ENCODE results near the gene ALK. TPM values are rescaled to one million over a fixed set of nuclear protein-coding genes. Genes with fewer than 3 reads are reported as not detected.

The ALK gene
- total RNA-seq, 1 experiment from 2014 or later: 14.7 TPM

DNA sequence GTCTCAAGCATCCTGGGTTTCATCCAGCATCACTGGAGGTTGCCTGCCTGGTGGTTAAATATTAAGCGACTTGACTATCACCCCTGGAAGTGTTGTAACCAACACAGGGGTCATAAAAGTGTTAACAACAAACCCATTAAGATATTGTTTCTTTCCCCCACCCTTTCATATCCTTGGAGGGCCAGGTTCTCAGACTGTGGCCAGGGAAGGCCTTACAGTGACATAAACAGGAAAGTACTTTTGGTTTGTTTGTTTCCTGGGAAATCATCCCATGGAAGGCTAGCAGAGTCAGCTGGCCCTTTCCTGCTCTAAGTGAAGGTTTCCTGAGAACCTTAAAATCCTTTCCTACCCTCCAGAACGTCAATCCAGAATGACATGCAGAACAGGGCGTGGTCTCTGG, 645.2 kb downstream of the ALK start:
- CTCF ChIA-PET: no interaction called here
- intact Hi-C loops (cut with micrococcal nuclease; ENCODE audit: unreplicated experiment): no loop called here

DNA sequence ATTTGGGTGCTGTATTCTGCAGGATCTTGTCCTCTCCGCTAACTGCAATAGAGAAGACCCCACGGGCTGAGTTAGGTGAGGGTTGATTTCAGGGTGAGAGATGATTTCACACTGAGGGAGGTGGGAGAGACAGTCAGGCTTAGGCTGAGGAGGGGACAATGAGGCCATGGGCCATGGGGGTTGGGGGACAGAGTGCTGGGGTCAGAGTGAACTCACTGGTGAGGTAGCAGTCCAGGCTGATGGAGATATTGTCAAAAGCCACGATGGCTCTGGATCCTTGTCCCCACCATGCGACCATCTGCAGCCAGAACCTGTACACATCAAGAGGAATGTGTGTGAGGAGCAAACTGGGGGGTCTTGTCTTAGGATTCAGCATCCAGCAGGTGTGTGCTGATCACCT, 646.2 kb downstream of the ALK start:
- H3K4me1 ChIP-seq (ENCODE audit: insufficient read depth, low read length, poor library complexity, severe bottlenecking): peaks cover 14% of the 10 kb centered on the region
- no peak overlapping the region for H3K27ac ChIP-seq (ENCODE audit: low read depth, low read length, poor library complexity, severe bottlenecking)
- ChIA-PET CTCF (interaction anchor here (0.5 kb wide), 1 partner anchor 192 kb away, joined by 7 read pairs; no protein-coding TSS in a partner anchor), POLR2A (ENCODE audit: low non-redundant PET) (no interaction called here)
- H3K36me3 ChIP-seq (ENCODE audit: insufficient read depth, low read length, poor library complexity, severe bottlenecking): no peaks in the 10 kb centered on the region
- H3K4me3 ChIP-seq (ENCODE audit: low read depth, low read length, poor library complexity, severe bottlenecking): no peak overlapping the region
- intact Hi-C loops (cut with micrococcal nuclease; ENCODE audit: unreplicated experiment): no loop called here
- no peaks in the 10 kb centered on the region for H3K9me3 ChIP-seq (ENCODE audit: low read depth, low read length, poor library complexity, severe bottlenecking)
- H3K27me3 ChIP-seq (replicated peaks; ENCODE audit: insufficient read depth, low read depth, low read length, poor library complexity): no peaks in the 10 kb centered on the region
- TF ChIP-seq, protein P1, sequence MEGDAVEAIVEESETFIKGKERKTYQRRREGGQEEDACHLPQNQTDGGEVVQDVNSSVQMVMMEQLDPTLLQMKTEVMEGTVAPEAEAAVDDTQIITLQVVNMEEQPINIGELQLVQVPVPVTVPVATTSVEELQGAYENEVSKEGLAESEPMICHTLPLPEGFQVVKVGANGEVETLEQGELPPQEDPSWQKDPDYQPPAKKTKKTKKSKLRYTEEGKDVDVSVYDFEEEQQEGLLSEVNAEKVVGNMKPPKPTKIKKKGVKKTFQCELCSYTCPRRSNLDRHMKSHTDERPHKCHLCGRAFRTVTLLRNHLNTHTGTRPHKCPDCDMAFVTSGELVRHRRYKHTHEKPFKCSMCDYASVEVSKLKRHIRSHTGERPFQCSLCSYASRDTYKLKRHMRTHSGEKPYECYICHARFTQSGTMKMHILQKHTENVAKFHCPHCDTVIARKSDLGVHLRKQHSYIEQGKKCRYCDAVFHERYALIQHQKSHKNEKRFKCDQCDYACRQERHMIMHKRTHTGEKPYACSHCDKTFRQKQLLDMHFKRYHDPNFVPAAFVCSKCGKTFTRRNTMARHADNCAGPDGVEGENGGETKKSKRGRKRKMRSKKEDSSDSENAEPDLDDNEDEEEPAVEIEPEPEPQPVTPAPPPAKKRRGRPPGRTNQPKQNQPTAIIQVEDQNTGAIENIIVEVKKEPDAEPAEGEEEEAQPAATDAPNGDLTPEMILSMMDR (conservative IDR thresholded peaks at IDR 0.05; ENCODE audit: low read depth, low read length): no peak
- no peak for TF ChIP-seq EZH2 (IDR thresholded peaks at IDR 0.05; ENCODE audit: borderline replicate concordance, low read depth, low read length, poor library complexity, severe bottlenecking)
- no TSS peak for BruUV-seq (replicated peaks)
- no peak for DNase-seq (ENCODE audit: low spot score)

More for the DNA sequence above, 645.2 kb downstream of the ALK start:
- Histone ChIP-seq H3K9me3 (ENCODE audit: low read depth, low read length, poor library complexity, severe bottlenecking) (no peaks in the 10 kb centered on the region), H3K36me3 (ENCODE audit: insufficient read depth, low read length, poor library complexity, severe bottlenecking) (no peaks in the 10 kb centered on the region), H3K27me3 (replicated peaks; ENCODE audit: insufficient read depth, low read depth, low read length, poor library complexity) (no peaks in the 10 kb centered on the region), H3K27ac (ENCODE audit: low read depth, low read length, poor library complexity, severe bottlenecking) (no peak overlapping the region), H3K4me3 (ENCODE audit: low read depth, low read length, poor library complexity, severe bottlenecking) (no peak overlapping the region), H3K4me1 (ENCODE audit: insufficient read depth, low read length, poor library complexity, severe bottlenecking) (peaks cover 10% of the 10 kb centered on the region)
- POLR2A ChIA-PET (ENCODE audit: low non-redundant PET): no interaction called here
- TF ChIP-seq, protein P1 (conservative IDR thresholded peaks at IDR 0.05; ENCODE audit: low read depth, low read length): no peak
- TF ChIP-seq EZH2 (IDR thresholded peaks at IDR 0.05; ENCODE audit: borderline replicate concordance, low read depth, low read length, poor library complexity, severe bottlenecking): no peak
- no peak for DNase-seq (ENCODE audit: low spot score)
- no TSS peak for BruUV-seq (replicated peaks)

- H3K27me3 ChIP-seq (replicated peaks; ENCODE audit: insufficient read depth, low read depth, low read length, poor library complexity): no peaks in the 10 kb centered on the region
Observed at GRCh38 chr2:29273685-29274611, 647.4 kb downstream of the ALK start.

More at GRCh38 chr2:29273685-29274611, 647.4 kb downstream of the ALK start:
- H3K9me3 ChIP-seq (ENCODE audit: low read depth, low read length, poor library complexity, severe bottlenecking): no peaks in the 10 kb centered on the region
- no peak for DNase-seq (ENCODE audit: low spot score)
- H3K27ac ChIP-seq (ENCODE audit: low read depth, low read length, poor library complexity, severe bottlenecking): no peak overlapping the region
- CTCF ChIA-PET: no interaction called here
- TF ChIP-seq, protein P1 (conservative IDR thresholded peaks at IDR 0.05; ENCODE audit: low read depth, low read length): no peak
- TF ChIP-seq EZH2 (IDR thresholded peaks at IDR 0.05; ENCODE audit: borderline replicate concordance, low read depth, low read length, poor library complexity, severe bottlenecking): no peak
- intact Hi-C loops (cut with micrococcal nuclease; ENCODE audit: unreplicated experiment): no loop called here
- H3K4me3 ChIP-seq (ENCODE audit: low read depth, low read length, poor library complexity, severe bottlenecking): no peak overlapping the region
- BruUV-seq (replicated peaks): no TSS peak
- peaks cover 26% of the 10 kb centered on the region for H3K4me1 ChIP-seq (ENCODE audit: insufficient read depth, low read length, poor library complexity, severe bottlenecking)
- H3K36me3 ChIP-seq (ENCODE audit: insufficient read depth, low read length, poor library complexity, severe bottlenecking): no peaks in the 10 kb centered on the region
- POLR2A ChIA-PET (ENCODE audit: low non-redundant PET): no interaction called here

All from A673 (cell line).